GM12864 (cell line): ENCODE measurements around the gene AS3MT.

Experiments
- DNase-seq: peaks from one replicate; pipeline ENCODE4 v3.0.0-alpha.2; 2011; ENCODE audit warnings: low read depth
- H3K4me3 ChIP-seq: 2 replicates; pipeline ENCODE4 v1.5.1; 2011; ENCODE audit warnings: mild to moderate bottlenecking, low read depth, low read length, control low read depth
- TF ChIP-seq, protein P1 (sequence below): IDR thresholded peaks from 2 replicates; pipeline ENCODE4 v1.5.1; 2011; ENCODE audit warnings: low read depth, mild to moderate bottlenecking, moderate library complexity, low read length, control low read depth, inconsistent platforms; ENCODE audit errors: missing control alignments

The AS3MT gene

GRCh38 chr10:102949916-102950315 lies 80.6 kb downstream of the AS3MT start:
- no peak for DNase-seq
- TF ChIP-seq, protein P1, sequence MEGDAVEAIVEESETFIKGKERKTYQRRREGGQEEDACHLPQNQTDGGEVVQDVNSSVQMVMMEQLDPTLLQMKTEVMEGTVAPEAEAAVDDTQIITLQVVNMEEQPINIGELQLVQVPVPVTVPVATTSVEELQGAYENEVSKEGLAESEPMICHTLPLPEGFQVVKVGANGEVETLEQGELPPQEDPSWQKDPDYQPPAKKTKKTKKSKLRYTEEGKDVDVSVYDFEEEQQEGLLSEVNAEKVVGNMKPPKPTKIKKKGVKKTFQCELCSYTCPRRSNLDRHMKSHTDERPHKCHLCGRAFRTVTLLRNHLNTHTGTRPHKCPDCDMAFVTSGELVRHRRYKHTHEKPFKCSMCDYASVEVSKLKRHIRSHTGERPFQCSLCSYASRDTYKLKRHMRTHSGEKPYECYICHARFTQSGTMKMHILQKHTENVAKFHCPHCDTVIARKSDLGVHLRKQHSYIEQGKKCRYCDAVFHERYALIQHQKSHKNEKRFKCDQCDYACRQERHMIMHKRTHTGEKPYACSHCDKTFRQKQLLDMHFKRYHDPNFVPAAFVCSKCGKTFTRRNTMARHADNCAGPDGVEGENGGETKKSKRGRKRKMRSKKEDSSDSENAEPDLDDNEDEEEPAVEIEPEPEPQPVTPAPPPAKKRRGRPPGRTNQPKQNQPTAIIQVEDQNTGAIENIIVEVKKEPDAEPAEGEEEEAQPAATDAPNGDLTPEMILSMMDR = no peak
- no peak overlapping the region for H3K4me3 ChIP-seq

GRCh38 chr10:102951316-102951715 lies 82.0 kb downstream of the AS3MT start:
- no peak for DNase-seq
- TF ChIP-seq, protein P1 = no peak
- no peak overlapping the region for H3K4me3 ChIP-seq
